ENCODE data around the gene CDT1. TPM values are rescaled to one million over a fixed set of nuclear protein-coding genes. Genes with fewer than 3 reads are reported as not detected.

CDT1 gene
- total RNA-seq, 4 donors from 2014 or later = 0.92 to 2.0 TPM; not detected in 2

GRCh38 chr16:88778541-88779065 lies 25.0 kb upstream of the CDT1 start:
- Histone ChIP-seq H3K27me3 (no peaks in the 10 kb centered on the region), H3K36me3 (no peaks in the 10 kb centered on the region), H3K27ac (peak overlapping the region in 3 of 4 donors; percentile 88 to 99 (median 98)), H3K4me1 (peaks cover 3 to 100% (median 78%) of the 10 kb centered on the region in 3 donors), H3K9me3 (no peaks in the 10 kb centered on the region), H3K4me3 (no peak overlapping the region)
- TF ChIP-seq POLR2AphosphoS5 (IDR thresholded peaks at IDR 0.05) (no peak), POLR2A (IDR thresholded peaks at IDR 0.05) (no peak), EP300 (IDR thresholded peaks at IDR 0.05) (no peak)
- TF ChIP-seq, protein P1, sequence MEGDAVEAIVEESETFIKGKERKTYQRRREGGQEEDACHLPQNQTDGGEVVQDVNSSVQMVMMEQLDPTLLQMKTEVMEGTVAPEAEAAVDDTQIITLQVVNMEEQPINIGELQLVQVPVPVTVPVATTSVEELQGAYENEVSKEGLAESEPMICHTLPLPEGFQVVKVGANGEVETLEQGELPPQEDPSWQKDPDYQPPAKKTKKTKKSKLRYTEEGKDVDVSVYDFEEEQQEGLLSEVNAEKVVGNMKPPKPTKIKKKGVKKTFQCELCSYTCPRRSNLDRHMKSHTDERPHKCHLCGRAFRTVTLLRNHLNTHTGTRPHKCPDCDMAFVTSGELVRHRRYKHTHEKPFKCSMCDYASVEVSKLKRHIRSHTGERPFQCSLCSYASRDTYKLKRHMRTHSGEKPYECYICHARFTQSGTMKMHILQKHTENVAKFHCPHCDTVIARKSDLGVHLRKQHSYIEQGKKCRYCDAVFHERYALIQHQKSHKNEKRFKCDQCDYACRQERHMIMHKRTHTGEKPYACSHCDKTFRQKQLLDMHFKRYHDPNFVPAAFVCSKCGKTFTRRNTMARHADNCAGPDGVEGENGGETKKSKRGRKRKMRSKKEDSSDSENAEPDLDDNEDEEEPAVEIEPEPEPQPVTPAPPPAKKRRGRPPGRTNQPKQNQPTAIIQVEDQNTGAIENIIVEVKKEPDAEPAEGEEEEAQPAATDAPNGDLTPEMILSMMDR (IDR thresholded peaks at IDR 0.05) = no peak
- WGBS, 2 donors (ENCODE audit: low coverage in 1 of 2) = 50 to 78% methylated on average over 1 to 7 of the region's 30 CpGs
- no peak for ATAC-seq

DNA sequence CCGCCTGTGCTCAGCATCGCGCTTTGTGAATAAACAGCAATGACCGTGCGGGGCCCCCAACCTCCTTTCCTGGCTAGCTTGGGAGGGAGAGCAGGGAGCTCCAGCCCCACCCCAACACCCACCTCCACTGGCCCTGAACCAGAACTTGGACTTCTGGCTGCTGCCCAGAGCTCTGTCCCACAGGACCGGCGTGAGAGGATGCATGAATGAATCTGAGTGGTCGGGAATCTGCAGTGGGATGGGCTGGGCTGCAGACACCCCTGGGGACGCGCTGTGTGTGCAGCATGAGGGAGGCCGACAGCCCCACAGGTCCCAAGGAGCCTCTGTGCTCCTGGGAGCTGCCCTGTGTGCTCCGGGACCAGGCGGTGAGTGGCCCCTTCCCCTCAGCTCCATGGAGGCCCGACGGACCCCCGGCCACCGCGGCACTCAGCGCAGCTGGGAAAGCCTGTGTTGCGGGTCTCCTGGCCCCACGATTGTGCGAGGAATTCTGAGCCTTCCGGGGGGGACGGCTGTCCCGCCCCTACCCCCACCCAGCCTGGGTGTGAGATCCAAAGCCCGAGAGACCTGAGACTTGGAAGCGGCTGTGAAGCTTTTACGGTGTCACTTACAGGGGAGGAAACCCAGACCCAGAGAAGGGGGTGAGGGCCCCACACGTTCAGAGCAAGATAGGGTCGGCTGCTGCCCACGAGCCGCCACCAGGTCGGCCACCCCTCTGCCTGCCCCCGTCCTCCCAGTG lies 24.0 kb upstream of the CDT1 start:
- TF ChIP-seq EP300 (IDR thresholded peaks at IDR 0.05) = no peak
- TF ChIP-seq POLR2AphosphoS5 (IDR thresholded peaks at IDR 0.05) = peak; percentile 34
- TF ChIP-seq, protein P1 (IDR thresholded peaks at IDR 0.05) = no peak
- TF ChIP-seq POLR2A (IDR thresholded peaks at IDR 0.05) = no peak
- Histone ChIP-seq H3K36me3 (no peaks in the 10 kb centered on the region), H3K27ac (peak overlapping the region; percentile 2 to 99 (median 93)), H3K9me3 (no peaks in the 10 kb centered on the region), H3K4me3 (peak overlapping the region in 1 of 2 donors; percentile 24), H3K27me3 (no peaks in the 10 kb centered on the region), H3K4me1 (peaks cover 3 to 97% (median 73%) of the 10 kb centered on the region in 3 donors)
- no peak for ATAC-seq
- WGBS, 2 donors (ENCODE audit: low coverage in 1 of 2) = 40% methylated on average over 3 of the region's 34 CpGs; no CpG with 5 or more reads in 1 of the 2 donors

- Histone ChIP-seq H3K27ac (peak overlapping the region; percentile 2 to 99 (median 93)), H3K4me3 (peak overlapping the region in 1 of 2 donors; percentile 24), H3K4me1 (peaks cover 3 to 97% (median 68%) of the 10 kb centered on the region in 3 donors), H3K9me3 (no peaks in the 10 kb centered on the region), H3K27me3 (no peaks in the 10 kb centered on the region), H3K36me3 (no peaks in the 10 kb centered on the region)
- 40% methylated on average over 9 of the region's 13 CpGs; no CpG with 5 or more reads in 1 of the 2 donors for WGBS, 2 donors (ENCODE audit: low coverage in 1 of 2)
- ATAC-seq = no peak
- TF ChIP-seq POLR2A (IDR thresholded peaks at IDR 0.05) (no peak), POLR2AphosphoS5 (IDR thresholded peaks at IDR 0.05) (no peak), EP300 (IDR thresholded peaks at IDR 0.05) (no peak)
- TF ChIP-seq, protein P1 (IDR thresholded peaks at IDR 0.05) = no peak
Observed at GRCh38 chr16:88780142-88781062, 23.2 kb upstream of the CDT1 start.

GRCh38 chr16:88781140-88782077 lies 22.2 kb upstream of the CDT1 start:
- TF ChIP-seq POLR2A (IDR thresholded peaks at IDR 0.05) (no peak), EP300 (IDR thresholded peaks at IDR 0.05) (no peak), POLR2AphosphoS5 (IDR thresholded peaks at IDR 0.05) (no peak)
- TF ChIP-seq, protein P1 (IDR thresholded peaks at IDR 0.05) = no peak
- 64 to 80% methylated on average over 1 to 6 of the region's 28 CpGs for WGBS, 2 donors (ENCODE audit: low coverage in 1 of 2)
- peaks cover 3 to 92% (median 65%) of the 10 kb centered on the region in 3 donors for H3K4me1 ChIP-seq
- peak overlapping the region in 3 of 4 donors; percentile 88 to 99 (median 98) for H3K27ac ChIP-seq
- H3K36me3 ChIP-seq = no peaks in the 10 kb centered on the region
- H3K4me3 ChIP-seq = no peak overlapping the region
- no peak for ATAC-seq
- no peaks in the 10 kb centered on the region for H3K27me3 ChIP-seq
- no peaks in the 10 kb centered on the region for H3K9me3 ChIP-seq
